HCT116 (cell line): ENCODE results near the gene SEMA3G. TPM values are rescaled to one million over a fixed set of nuclear protein-coding genes. Genes with fewer than 3 reads are reported as not detected.

Experiments
- ATAC-seq: fragments of 200-7000 bp; cut with Tn5 transposase; 2 replicates; pipeline ENCODE4 v1.9.1; 2020; ENCODE audit warnings: mild to moderate bottlenecking, moderate library complexity
- BruUV-seq: library from RNA; stranded (reverse); fragments of 400-500 nt; replicated peaks from 2 replicates; lab custom pipeline; 2021; lab: Mats Ljungman, UMichigan
- CTCF ChIA-PET: fragments of 300-600 bp; sonication (Branson Sonifier 250); formaldehyde crosslinking; loops from one replicate; lab custom pipeline; 2021; ENCODE audit warnings: antibody characterized with exemption; lab: Charles Lee
- POLR2A ChIA-PET: fragments of 300-600, 350-600 bp; sonication (Branson Sonifier 250); formaldehyde crosslinking; loops from one replicate; lab custom pipeline; 2021; ENCODE audit warnings: antibody characterized with exemption; lab: Charles Lee
- RAD21 ChIA-PET, 2 experiments: fragments of 300-600 bp; sonication (Branson Sonifier 250); formaldehyde crosslinking; loops; one replicate each; lab custom pipeline; 2023; ENCODE audit warnings: low total read pairs in 2 of 2; ENCODE audit not compliant: uncharacterized antibody in 2 of 2, unreplicated experiment in 2 of 2, low non-redundant PET in 1 of 2; lab: Charles Lee
- DNase-seq: peaks from one replicate; pipeline ENCODE4 v3.0.0-alpha.2; 2010; ENCODE audit warnings: low read depth, low spot score
- H2AFZ ChIP-seq: fragments of 200-600 bp; shearing (Covaris generic), sonication (generic); 2 replicates; pipeline ENCODE4 v1.6.1; 2017; ENCODE audit warnings: low read depth, mixed run types, mixed read lengths, antibody characterized with exemption, low read length; ENCODE audit not compliant: poor library complexity, severe bottlenecking
- H3K27ac ChIP-seq: 2 replicates; pipeline ENCODE4 v1.5.1; 2012; ENCODE audit warnings: low read depth, low read length
- H3K27me3 ChIP-seq: fragments of 200-600 bp; sonication (generic); 2 replicates; pipeline ENCODE4 v1.6.1; 2016; ENCODE audit warnings: mixed run types, low read length, mixed read lengths; ENCODE audit not compliant: insufficient read depth
- H3K36me3 ChIP-seq, 2 experiments: fragments of 200-500 bp in 1 of 2; fragments of 200-600 bp in 1 of 2; sonication (Bioruptor generic) in 1 of 2; sonication (generic) in 1 of 2; 2 replicates each; pipeline versions ENCODE4 v1.5.1 to v1.6.1; 2014 to 2016; ENCODE audit warnings: low read length in 2 of 2, inconsistent platforms in 1 of 2, mixed read lengths in 1 of 2, mixed run types in 1 of 2; ENCODE audit not compliant: insufficient read depth in 2 of 2, control insufficient read depth in 1 of 2
- H3K4me1 ChIP-seq, 2 experiments: fragments of 200-600 bp in 1 of 2; sonication (generic) in 1 of 2; 2 replicates each; pipeline versions ENCODE4 v1.5.1 to v1.6.1; 2012 to 2017; ENCODE audit warnings: low read length in 2 of 2, inconsistent platforms in 1 of 2, mild to moderate bottlenecking in 1 of 2, mixed read lengths in 1 of 2, mixed run types in 1 of 2, moderate library complexity in 1 of 2; ENCODE audit not compliant: insufficient read depth in 2 of 2, control insufficient read depth in 1 of 2
- H3K4me2 ChIP-seq: fragments of 200-600 bp; sonication (generic); 2 replicates; pipeline ENCODE4 v1.6.1; 2017; ENCODE audit warnings: mixed run types, low read length, mixed read lengths
- H3K4me3 ChIP-seq, 2 experiments: fragments of 200-600 bp in 1 of 2; sonication (generic) in 1 of 2; replicated peaks in 1 of 2; 2 replicates each; pipeline ENCODE4 v1.5.1; 2011 to 2016; ENCODE audit warnings: low read length in 2 of 2, control low read depth in 1 of 2, low read depth in 1 of 2, mild to moderate bottlenecking in 1 of 2, mixed read lengths in 1 of 2, mixed run types in 1 of 2
- H3K79me2 ChIP-seq: fragments of 200-600 bp; sonication (generic); 2 replicates; pipeline ENCODE4 v1.6.1; 2017; ENCODE audit warnings: mild to moderate bottlenecking, mixed run types, low read length, moderate library complexity, mixed read lengths; ENCODE audit not compliant: insufficient read depth
- H3K9ac ChIP-seq: fragments of 200-600 bp; sonication (generic); 2 replicates; pipeline ENCODE4 v1.6.1; 2016; ENCODE audit warnings: low read length, mixed read lengths
- H3K9me2 ChIP-seq: fragments of 200-600 bp; sonication (generic), shearing (Covaris generic); 2 replicates; pipeline ENCODE4 v1.6.1; 2017; ENCODE audit warnings: mixed run types, mild to moderate bottlenecking, moderate library complexity; ENCODE audit not compliant: insufficient read depth
- H3K9me3 ChIP-seq, 2 experiments: fragments of 200-500 bp in 1 of 2; fragments of 200-600 bp in 1 of 2; sonication (Bioruptor generic) in 1 of 2; sonication (generic) in 1 of 2; 2 replicates each; pipeline ENCODE4 v1.6.1; 2014 to 2017; ENCODE audit warnings: low read length in 2 of 2, mixed read lengths in 2 of 2, inconsistent platforms in 1 of 2, low read depth in 1 of 2, mild to moderate bottlenecking in 1 of 2, mixed run types in 1 of 2, moderate library complexity in 1 of 2; ENCODE audit not compliant: control insufficient read depth in 1 of 2, insufficient read depth in 1 of 2
- H4K20me1 ChIP-seq: fragments of 200-600 bp; sonication (generic), shearing (Covaris generic); 2 replicates; pipeline ENCODE4 v1.6.1; 2017; ENCODE audit warnings: mixed run types, mild to moderate bottlenecking, moderate library complexity; ENCODE audit not compliant: insufficient read depth
- ATF3 ChIP-seq: IDR thresholded peaks from 2 replicates; pipeline ENCODE4 v1.6.1; 2012
- CBX3 ChIP-seq: IDR thresholded peaks from 2 replicates; pipeline ENCODE4 v1.6.1; 2012; ENCODE audit warnings: low read depth
- EGR1 ChIP-seq: IDR thresholded peaks from 2 replicates; pipeline ENCODE4 v1.6.1; 2012; ENCODE audit warnings: low read depth
- ELF1 ChIP-seq: IDR thresholded peaks from 2 replicates; pipeline ENCODE4 v1.6.1; 2012; ENCODE audit warnings: low read depth, borderline replicate concordance
- EZH2 ChIP-seq: fragments of 200-600 bp; sonication (generic); IDR thresholded peaks from 2 replicates; pipeline ENCODE4 v1.6.1; 2017; ENCODE audit warnings: antibody characterized with exemption, mixed run types
- EZH2phosphoT487 ChIP-seq: fragments of 200-600 bp; IDR thresholded peaks from 2 replicates; pipeline ENCODE4 v1.6.1; 2018; ENCODE audit warnings: antibody characterized with exemption, borderline replicate concordance
- FOSL1 ChIP-seq: IDR thresholded peaks from 2 replicates; pipeline ENCODE4 v1.6.1; 2012; ENCODE audit warnings: low read depth
- JUND ChIP-seq: IDR thresholded peaks from 2 replicates; pipeline ENCODE4 v1.6.1; 2012
- POLR2A ChIP-seq: IDR thresholded peaks from 2 replicates; pipeline ENCODE4 v1.7.0; 2011; ENCODE audit warnings: borderline replicate concordance; ENCODE audit not compliant: insufficient read depth, insufficient read length; ENCODE audit errors: extremely low read depth
- RAD21 ChIP-seq: IDR thresholded peaks from 2 replicates; pipeline ENCODE4 v1.6.1; 2012; ENCODE audit warnings: low read depth, mild to moderate bottlenecking
- SIN3A ChIP-seq: IDR thresholded peaks from 2 replicates; pipeline ENCODE4 v1.6.1; 2012; ENCODE audit warnings: low read depth
- SRF ChIP-seq: IDR thresholded peaks from 2 replicates; pipeline ENCODE4 v1.6.1; 2012; ENCODE audit warnings: low read depth
- TCF7L2 ChIP-seq: IDR thresholded peaks from 2 replicates; pipeline ENCODE4 v1.7.0; 2011; ENCODE audit warnings: borderline replicate concordance, inconsistent platforms; ENCODE audit not compliant: insufficient read depth, insufficient read length; ENCODE audit errors: extremely low read depth
- ZBTB33 ChIP-seq: IDR thresholded peaks from 2 replicates; pipeline ENCODE4 v1.6.1; 2011; ENCODE audit warnings: mild to moderate bottlenecking, low read length, moderate library complexity; ENCODE audit not compliant: insufficient replicate concordance; ENCODE audit errors: extremely low read depth
- ZFX ChIP-seq: fragments of 450-650 bp; IDR thresholded peaks from 2 replicates; pipeline ENCODE4 v1.6.1; 2017
- intact Hi-C: fragments of 100-400 bp; cut with micrococcal nuclease; formaldehyde crosslinking; loops from 2 replicates; pipeline ENCODE4 v1.10.0; 2022
- total RNA-seq: library from RNA; stranded (reverse); gene quantifications from one replicate; pipeline ENCODE4 v1.2.1, GENCODE V29; 2021; ENCODE audit not compliant: unreplicated experiment

The SEMA3G gene
- total RNA-seq, 1 experiment from 2014 or later, result 4.2 TPM

GRCh38 chr3:52454250-52454937 lies 9.5 kb upstream of the SEMA3G start:
- Histone ChIP-seq H3K4me3 (peak overlapping the region; percentile 80 to 94), H3K4me2 (peak overlapping the region; percentile 89), H2AFZ (no peak overlapping the region), H4K20me1 (no peaks in the 10 kb centered on the region), H3K9me2 (no peaks in the 10 kb centered on the region), H3K9ac (peak overlapping the region; percentile 95), H3K4me1 (peaks cover 46 to 71% of the 10 kb centered on the region in 2 experiments), H3K27me3 (no peaks in the 10 kb centered on the region), H3K27ac (peak overlapping the region; percentile 66), H3K79me2 (peaks cover 30% of the 10 kb centered on the region), H3K36me3 (peaks cover 8 to 24% of the 10 kb centered on the region in 2 experiments), H3K9me3 (no peaks in the 10 kb centered on the region)
- ChIA-PET POLR2A (interaction anchor here (1.7 kb wide), 1 partner anchor 82 kb away, joined by 8 read pairs; the partner anchor contains the start of gene UQCC5), CTCF (no interaction called here), RAD21 (interaction anchor here in 1 of 2 experiments (0.6 kb wide), 1 partner anchor 182 kb away, joined by 3 read pairs; no protein-coding TSS in a partner anchor)
- ATAC-seq, result no peak
- DNase-seq, result no peak
- BruUV-seq, result no TSS peak
- intact Hi-C loops, result no loop called here
- TF ChIP-seq POLR2A, result no peak
- no peak for TF ChIP-seq EZH2phosphoT487
- no peak for TF ChIP-seq ATF3
- no peak for TF ChIP-seq ELF1
- TF ChIP-seq EZH2, result no peak
- no peak for TF ChIP-seq SRF
- TF ChIP-seq ZBTB33, result no peak
- TF ChIP-seq ZFX, result no peak
- TF ChIP-seq SIN3A, result no peak
- no peak for TF ChIP-seq CBX3
- no peak for TF ChIP-seq RAD21
- no peak for TF ChIP-seq EGR1
- TF ChIP-seq JUND, result no peak
- no peak for TF ChIP-seq TCF7L2
- TF ChIP-seq FOSL1, result no peak
